ENCODE data around the gene MRC2. TPM values are rescaled to one million over a fixed set of nuclear protein-coding genes. Genes with fewer than 3 reads are reported as not detected.

The MRC2 gene
- total RNA-seq, 2 donors from 2014 or later: 184 to 242 TPM

GRCh38 chr17:62723842-62724241, 96.4 kb downstream of the MRC2 start:
- TF ChIP-seq, protein P1, sequence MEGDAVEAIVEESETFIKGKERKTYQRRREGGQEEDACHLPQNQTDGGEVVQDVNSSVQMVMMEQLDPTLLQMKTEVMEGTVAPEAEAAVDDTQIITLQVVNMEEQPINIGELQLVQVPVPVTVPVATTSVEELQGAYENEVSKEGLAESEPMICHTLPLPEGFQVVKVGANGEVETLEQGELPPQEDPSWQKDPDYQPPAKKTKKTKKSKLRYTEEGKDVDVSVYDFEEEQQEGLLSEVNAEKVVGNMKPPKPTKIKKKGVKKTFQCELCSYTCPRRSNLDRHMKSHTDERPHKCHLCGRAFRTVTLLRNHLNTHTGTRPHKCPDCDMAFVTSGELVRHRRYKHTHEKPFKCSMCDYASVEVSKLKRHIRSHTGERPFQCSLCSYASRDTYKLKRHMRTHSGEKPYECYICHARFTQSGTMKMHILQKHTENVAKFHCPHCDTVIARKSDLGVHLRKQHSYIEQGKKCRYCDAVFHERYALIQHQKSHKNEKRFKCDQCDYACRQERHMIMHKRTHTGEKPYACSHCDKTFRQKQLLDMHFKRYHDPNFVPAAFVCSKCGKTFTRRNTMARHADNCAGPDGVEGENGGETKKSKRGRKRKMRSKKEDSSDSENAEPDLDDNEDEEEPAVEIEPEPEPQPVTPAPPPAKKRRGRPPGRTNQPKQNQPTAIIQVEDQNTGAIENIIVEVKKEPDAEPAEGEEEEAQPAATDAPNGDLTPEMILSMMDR (IDR thresholded peaks at IDR 0.05): no peak
- no peaks in the 10 kb centered on the region for H3K4me1 ChIP-seq (ENCODE audit: control insufficient read depth in 1 of 2, low read depth in 2 of 2)
- ATAC-seq (ENCODE audit: insufficient number of reproducible peaks, low FRiP score, low read depth): no peak
- H3K27me3 ChIP-seq (replicated peaks; ENCODE audit: insufficient read depth): no peaks in the 10 kb centered on the region
- H3K4me3 ChIP-seq: no peak overlapping the region
- DNase-seq (ENCODE audit: low spot score): no peak
- no peaks in the 10 kb centered on the region for H3K9me3 ChIP-seq
- H3K36me3 ChIP-seq: no peaks in the 10 kb centered on the region
- H3K27ac ChIP-seq: no peak overlapping the region

DNA sequence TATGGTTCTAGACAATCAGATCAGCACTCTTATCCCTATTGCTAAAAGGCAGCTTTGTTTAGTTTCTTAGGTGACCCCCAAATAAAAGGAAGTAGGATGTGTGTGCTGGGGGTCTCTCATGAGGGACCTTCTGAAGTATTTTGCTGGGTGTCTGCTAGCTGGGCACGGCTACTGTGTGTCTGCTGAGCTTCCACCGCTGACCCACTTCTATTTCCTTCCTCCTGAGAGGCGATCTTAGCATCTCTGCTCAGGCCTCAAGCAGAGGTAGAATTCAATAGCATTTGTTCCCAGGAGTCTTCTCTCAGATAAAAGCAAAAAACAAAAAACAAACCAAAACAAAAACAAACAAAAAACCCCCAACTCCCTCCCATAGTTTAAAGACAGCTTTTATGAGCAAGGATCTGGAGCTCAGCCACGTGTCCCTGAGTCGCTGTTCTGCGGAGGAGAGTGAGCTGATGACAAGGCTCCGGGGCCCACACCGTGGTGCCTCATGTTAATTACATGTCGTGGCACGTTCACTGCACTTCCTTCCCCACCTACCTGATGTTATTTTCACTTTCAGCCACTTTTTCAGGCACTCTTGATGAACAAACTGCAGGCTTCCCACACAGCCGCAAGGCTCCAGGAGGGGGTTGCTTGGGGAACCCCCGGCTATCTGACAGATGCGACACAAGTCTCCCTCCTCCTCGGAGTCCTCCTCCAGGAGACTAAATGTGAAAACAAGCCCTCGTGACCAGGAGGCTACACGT, 97.1 kb downstream of the MRC2 start:
- H3K9me3 ChIP-seq: no peaks in the 10 kb centered on the region
- ATAC-seq (ENCODE audit: insufficient number of reproducible peaks, low FRiP score, low read depth): no peak
- TF ChIP-seq, protein P1 (IDR thresholded peaks at IDR 0.05): no peak
- H3K4me3 ChIP-seq: no peak overlapping the region
- H3K27me3 ChIP-seq (replicated peaks; ENCODE audit: insufficient read depth): no peaks in the 10 kb centered on the region
- H3K4me1 ChIP-seq (ENCODE audit: control insufficient read depth in 1 of 2, low read depth in 2 of 2): no peaks in the 10 kb centered on the region
- no peak overlapping the region for H3K27ac ChIP-seq
- no peak for DNase-seq (ENCODE audit: low spot score)
- H3K36me3 ChIP-seq: no peaks in the 10 kb centered on the region

- Histone ChIP-seq H3K36me3 (no peaks in the 10 kb centered on the region), H3K4me3 (no peak overlapping the region), H3K9me3 (no peaks in the 10 kb centered on the region), H3K27me3 (replicated peaks; ENCODE audit: insufficient read depth) (no peaks in the 10 kb centered on the region), H3K27ac (no peak overlapping the region), H3K4me1 (ENCODE audit: control insufficient read depth in 1 of 2, low read depth in 2 of 2) (no peaks in the 10 kb centered on the region)
- DNase-seq (ENCODE audit: low spot score): no peak
- no peak for ATAC-seq (ENCODE audit: insufficient number of reproducible peaks, low FRiP score, low read depth)
- TF ChIP-seq, protein P1 (IDR thresholded peaks at IDR 0.05): no peak
These were observed 98.3 kb downstream of the MRC2 start for GRCh38 chr17:62725791-62726249.

DNA sequence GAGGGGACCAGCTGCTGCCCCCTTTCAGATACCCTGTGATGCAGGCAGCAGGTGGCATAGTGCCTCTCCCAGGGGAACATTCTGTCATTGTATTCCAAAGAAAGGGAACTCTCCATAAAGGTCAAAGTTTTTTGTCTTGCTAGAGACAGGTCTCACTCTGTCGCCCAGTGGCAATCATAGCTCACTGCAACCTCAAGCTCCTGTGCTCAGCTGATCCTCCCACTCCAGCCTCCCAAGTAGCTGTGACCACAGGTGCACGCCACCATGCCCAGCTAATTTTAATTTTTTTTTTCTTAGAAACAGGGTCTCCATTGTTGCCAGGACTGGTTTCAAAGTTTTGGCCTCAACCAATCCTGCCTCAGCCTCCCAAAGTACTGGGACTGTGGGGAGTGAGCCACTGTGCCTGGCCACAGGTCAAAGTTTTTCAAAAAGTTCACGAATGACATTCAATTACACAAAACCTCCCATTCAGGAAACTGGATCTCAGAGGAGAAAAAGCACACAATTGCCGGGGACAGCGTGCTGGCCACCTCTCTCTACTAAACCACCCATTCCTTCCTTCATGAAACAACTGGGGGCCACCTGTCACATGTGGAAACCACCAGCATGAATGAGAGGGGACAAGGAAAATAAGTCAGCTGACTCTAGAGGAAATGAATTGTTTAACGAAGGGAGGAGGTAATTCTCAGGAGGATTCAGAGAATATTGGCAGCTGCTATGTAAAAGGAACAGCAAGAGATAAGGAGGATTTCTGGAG, 100.6 kb downstream of the MRC2 start:
- H3K4me3 ChIP-seq: no peak overlapping the region
- H3K36me3 ChIP-seq: no peaks in the 10 kb centered on the region
- no peak overlapping the region for H3K27ac ChIP-seq
- DNase-seq (ENCODE audit: low spot score): no peak
- H3K27me3 ChIP-seq (replicated peaks; ENCODE audit: insufficient read depth): no peaks in the 10 kb centered on the region
- TF ChIP-seq, protein P1 (IDR thresholded peaks at IDR 0.05): no peak
- no peaks in the 10 kb centered on the region for H3K4me1 ChIP-seq (ENCODE audit: control insufficient read depth in 1 of 2, low read depth in 2 of 2)
- no peaks in the 10 kb centered on the region for H3K9me3 ChIP-seq
- ATAC-seq (ENCODE audit: insufficient number of reproducible peaks, low FRiP score, low read depth): no peak

DNA sequence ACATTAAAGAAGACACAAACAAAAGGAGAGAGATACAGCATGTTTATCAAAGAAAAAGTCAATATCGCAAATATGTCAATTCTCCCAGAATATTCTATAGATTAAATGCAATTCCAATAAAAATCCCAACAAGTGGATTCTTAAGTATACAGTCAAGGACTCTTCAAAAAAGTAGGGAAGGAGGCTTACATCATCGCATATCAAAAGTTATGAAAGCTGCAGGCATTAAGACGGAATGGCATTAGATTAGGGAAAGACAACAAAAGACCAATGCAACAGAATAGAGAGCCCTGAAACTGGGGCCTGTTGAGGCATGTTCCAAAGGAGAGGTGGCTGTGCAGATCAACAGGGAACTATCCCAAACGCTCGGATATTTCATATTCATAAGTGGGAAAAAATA, 104.7 kb downstream of the MRC2 start:
- no peak for ATAC-seq (ENCODE audit: insufficient number of reproducible peaks, low FRiP score, low read depth)
- TF ChIP-seq, protein P1 (IDR thresholded peaks at IDR 0.05): no peak

More for the DNA sequence above, 104.7 kb downstream of the MRC2 start:
- Histone ChIP-seq H3K27me3 (replicated peaks; ENCODE audit: insufficient read depth) (no peaks in the 10 kb centered on the region), H3K36me3 (no peaks in the 10 kb centered on the region), H3K4me3 (no peak overlapping the region), H3K27ac (no peak overlapping the region), H3K4me1 (ENCODE audit: control insufficient read depth in 1 of 2, low read depth in 2 of 2) (no peaks in the 10 kb centered on the region), H3K9me3 (no peaks in the 10 kb centered on the region)
- DNase-seq (ENCODE audit: low spot score): no peak

Measured in thoracic aorta (tissue), 2 donors.